Endodermal cell (in vitro differentiated cells): Measurements from ENCODE around the gene B4GALT6. TPM values are rescaled to one million over a fixed set of nuclear protein-coding genes. Genes with fewer than 3 reads are reported as not detected.

ENCODE experiments used
- DNase-seq: peaks from one replicate; pipeline ENCODE4 v3.0.0-alpha.2; 2017
- H3K27ac ChIP-seq: 2 replicates; pipeline ENCODE4 v1.5.1; 2013; ENCODE audit warnings: mild to moderate bottlenecking, low read depth, low read length, moderate library complexity
- H3K27me3 ChIP-seq: 2 replicates; pipeline ENCODE4 v1.6.1; 2013; ENCODE audit warnings: mild to moderate bottlenecking, low read length, moderate library complexity; ENCODE audit not compliant: insufficient read depth, control insufficient read depth, poor library complexity, severe bottlenecking
- H3K36me3 ChIP-seq: 2 replicates; pipeline ENCODE4 v1.7.0; 2013; ENCODE audit warnings: mild to moderate bottlenecking, low read length, moderate library complexity; ENCODE audit not compliant: control insufficient read depth, insufficient read depth
- H3K4me1 ChIP-seq: one replicate; pipeline ENCODE4 v1.7.0; 2013; ENCODE audit warnings: low read length; ENCODE audit not compliant: control insufficient read depth, insufficient read depth
- H3K4me3 ChIP-seq: 2 replicates; pipeline ENCODE4 v1.5.1; 2013; ENCODE audit warnings: mild to moderate bottlenecking, low read length, moderate library complexity
- H3K9ac ChIP-seq: 2 replicates; pipeline ENCODE4 v1.6.1; 2013; ENCODE audit warnings: mild to moderate bottlenecking, low read length, moderate library complexity; ENCODE audit not compliant: poor library complexity, severe bottlenecking; ENCODE audit errors: extremely low read depth
- H3K9me3 ChIP-seq: 2 replicates; pipeline ENCODE4 v1.6.1; 2013; ENCODE audit warnings: mild to moderate bottlenecking, low read length, moderate library complexity; ENCODE audit not compliant: control insufficient read depth
- H3K27ac Mint-ChIP-seq: 2 replicates; pipeline ENCODE4 v1.8.0; 2020; ENCODE audit warnings: mixed read lengths
- H3K27me3 Mint-ChIP-seq: 2 replicates; pipeline ENCODE4 v1.8.0; 2021; ENCODE audit warnings: mild to moderate bottlenecking, mixed read lengths; ENCODE audit not compliant: insufficient read depth
- H3K36me3 Mint-ChIP-seq: 2 replicates; pipeline ENCODE4 v1.8.0; 2020; ENCODE audit warnings: low read depth, mixed read lengths
- H3K4me1 Mint-ChIP-seq: 2 replicates; pipeline ENCODE4 v1.8.0; 2020; ENCODE audit warnings: mixed read lengths
- H3K4me3 Mint-ChIP-seq: 2 replicates; pipeline ENCODE4 v1.8.0; 2020; ENCODE audit warnings: mild to moderate bottlenecking, moderate library complexity, mixed read lengths
- H3K9me3 Mint-ChIP-seq: 2 replicates; pipeline ENCODE4 v1.8.0; 2020; ENCODE audit warnings: mild to moderate bottlenecking, mixed read lengths
- WGBS, 2 experiments: methylation state at CpG; one replicate each; pipeline versions ENCODE4 v1.1.5 to v1.1.7; 2013; ENCODE audit warnings: missing lambda C conversion rate in 2 of 2, mixed read lengths in 1 of 2; ENCODE audit not compliant: insufficient coverage in 1 of 2, insufficient read length in 1 of 2; 5-methylcytosine and 5-hydroxymethylcytosine counted together
- total RNA-seq, 2 donors: library from RNA; stranded (reverse); fragmentation: NEBNext Ultra II Directional in 1 of 2; extraction: Animal tissue kit (Norgen Biotek cat#: 25700) in 1 of 2; gene quantifications; 2 replicates in 1 of 2; 3 replicates in 1 of 2; pipeline ENCODE4 v1.2.1, GENCODE V29; 2021
- TF ChIP-seq, protein P1 (sequence below): fragments of 200-600 bp; sonication (generic); conservative IDR thresholded peaks from 2 replicates; pipeline ENCODE4 v1.5.0; 2021; ENCODE audit warnings: antibody characterized with exemption, mild to moderate bottlenecking

B4GALT6 gene
- total RNA-seq, 2 donors from 2014 or later: 47.7 to 48.4 TPM

DNA sequence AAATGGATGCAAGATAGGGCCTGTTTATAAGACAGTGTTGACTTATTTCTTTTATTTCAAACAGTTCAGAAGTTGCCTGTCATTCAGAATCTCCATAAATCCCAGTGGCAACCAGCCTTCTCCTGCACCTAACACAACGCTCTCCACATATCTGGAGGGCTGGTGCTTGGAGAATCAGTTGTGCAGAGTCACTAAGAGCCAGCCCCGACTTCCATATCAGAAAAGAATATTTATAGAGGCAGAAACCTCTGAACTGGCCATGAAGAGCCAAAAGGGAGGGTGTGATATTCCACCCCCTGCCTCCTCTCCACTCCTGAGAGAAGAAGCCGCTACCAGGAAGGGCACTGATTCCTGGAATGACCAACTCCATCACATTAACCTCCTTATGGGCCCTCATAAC, 34.0 kb upstream of the B4GALT6 start:
- Mint-ChIP-seq H3K27me3 (no peaks in the 10 kb centered on the region), H3K9me3 (peaks cover 19% of the 10 kb centered on the region), H3K36me3 (peaks cover 11% of the 10 kb centered on the region), H3K27ac (no peak overlapping the region), H3K4me1 (peaks cover 3% of the 10 kb centered on the region), H3K4me3 (no peak overlapping the region)
- no peaks in the 10 kb centered on the region for H3K4me1 ChIP-seq
- TF ChIP-seq, protein P1, sequence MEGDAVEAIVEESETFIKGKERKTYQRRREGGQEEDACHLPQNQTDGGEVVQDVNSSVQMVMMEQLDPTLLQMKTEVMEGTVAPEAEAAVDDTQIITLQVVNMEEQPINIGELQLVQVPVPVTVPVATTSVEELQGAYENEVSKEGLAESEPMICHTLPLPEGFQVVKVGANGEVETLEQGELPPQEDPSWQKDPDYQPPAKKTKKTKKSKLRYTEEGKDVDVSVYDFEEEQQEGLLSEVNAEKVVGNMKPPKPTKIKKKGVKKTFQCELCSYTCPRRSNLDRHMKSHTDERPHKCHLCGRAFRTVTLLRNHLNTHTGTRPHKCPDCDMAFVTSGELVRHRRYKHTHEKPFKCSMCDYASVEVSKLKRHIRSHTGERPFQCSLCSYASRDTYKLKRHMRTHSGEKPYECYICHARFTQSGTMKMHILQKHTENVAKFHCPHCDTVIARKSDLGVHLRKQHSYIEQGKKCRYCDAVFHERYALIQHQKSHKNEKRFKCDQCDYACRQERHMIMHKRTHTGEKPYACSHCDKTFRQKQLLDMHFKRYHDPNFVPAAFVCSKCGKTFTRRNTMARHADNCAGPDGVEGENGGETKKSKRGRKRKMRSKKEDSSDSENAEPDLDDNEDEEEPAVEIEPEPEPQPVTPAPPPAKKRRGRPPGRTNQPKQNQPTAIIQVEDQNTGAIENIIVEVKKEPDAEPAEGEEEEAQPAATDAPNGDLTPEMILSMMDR: no peak
- no peaks in the 10 kb centered on the region for H3K36me3 ChIP-seq
- no peaks in the 10 kb centered on the region for H3K27me3 ChIP-seq
- no peak overlapping the region for H3K4me3 ChIP-seq
- no peak overlapping the region for H3K27ac ChIP-seq
- 100% methylated on average over 3 of the region's 3 CpGs; no CpG with 5 or more reads in 1 of the 2 experiments for WGBS, 2 experiments
- H3K9me3 ChIP-seq: peaks cover 21% of the 10 kb centered on the region
- no peak overlapping the region for H3K9ac ChIP-seq
- no peak for DNase-seq

DNA sequence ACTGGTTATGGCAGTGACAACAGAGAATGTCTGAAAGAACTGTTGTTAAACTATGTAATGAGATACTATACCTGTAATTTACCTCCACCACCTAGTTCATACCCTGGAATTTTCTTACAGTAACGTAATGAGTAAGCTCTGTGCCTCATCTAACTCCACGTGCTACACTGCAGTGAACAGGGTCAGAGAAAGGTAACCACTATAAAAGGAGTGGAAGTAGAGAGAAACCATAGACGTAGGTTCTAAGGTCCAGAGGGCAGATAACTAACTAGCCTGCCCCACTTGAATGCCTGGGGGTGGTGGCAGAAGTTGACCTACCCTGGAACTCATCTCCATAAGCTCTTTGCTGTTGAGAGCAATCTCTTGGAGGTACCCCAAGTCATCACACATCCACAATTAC, 32.0 kb upstream of the B4GALT6 start:
- no peaks in the 10 kb centered on the region for H3K27me3 ChIP-seq
- H3K36me3 ChIP-seq: no peaks in the 10 kb centered on the region
- H3K9me3 Mint-ChIP-seq: peaks cover 19% of the 10 kb centered on the region
- H3K36me3 Mint-ChIP-seq: peaks cover 11% of the 10 kb centered on the region
- H3K9ac ChIP-seq: no peak overlapping the region
- no peak for DNase-seq
- H3K27ac Mint-ChIP-seq: no peak overlapping the region
- H3K4me1 ChIP-seq: no peaks in the 10 kb centered on the region
- no peaks in the 10 kb centered on the region for H3K27me3 Mint-ChIP-seq
- H3K4me1 Mint-ChIP-seq: no peaks in the 10 kb centered on the region
- TF ChIP-seq, protein P1: no peak
- H3K27ac ChIP-seq: no peak overlapping the region
- WGBS, 2 experiments: 86 to 88% methylated on average over 1 to 3 of the region's 3 CpGs
- no peak overlapping the region for H3K4me3 Mint-ChIP-seq
- peaks cover 21% of the 10 kb centered on the region for H3K9me3 ChIP-seq
- no peak overlapping the region for H3K4me3 ChIP-seq

DNA sequence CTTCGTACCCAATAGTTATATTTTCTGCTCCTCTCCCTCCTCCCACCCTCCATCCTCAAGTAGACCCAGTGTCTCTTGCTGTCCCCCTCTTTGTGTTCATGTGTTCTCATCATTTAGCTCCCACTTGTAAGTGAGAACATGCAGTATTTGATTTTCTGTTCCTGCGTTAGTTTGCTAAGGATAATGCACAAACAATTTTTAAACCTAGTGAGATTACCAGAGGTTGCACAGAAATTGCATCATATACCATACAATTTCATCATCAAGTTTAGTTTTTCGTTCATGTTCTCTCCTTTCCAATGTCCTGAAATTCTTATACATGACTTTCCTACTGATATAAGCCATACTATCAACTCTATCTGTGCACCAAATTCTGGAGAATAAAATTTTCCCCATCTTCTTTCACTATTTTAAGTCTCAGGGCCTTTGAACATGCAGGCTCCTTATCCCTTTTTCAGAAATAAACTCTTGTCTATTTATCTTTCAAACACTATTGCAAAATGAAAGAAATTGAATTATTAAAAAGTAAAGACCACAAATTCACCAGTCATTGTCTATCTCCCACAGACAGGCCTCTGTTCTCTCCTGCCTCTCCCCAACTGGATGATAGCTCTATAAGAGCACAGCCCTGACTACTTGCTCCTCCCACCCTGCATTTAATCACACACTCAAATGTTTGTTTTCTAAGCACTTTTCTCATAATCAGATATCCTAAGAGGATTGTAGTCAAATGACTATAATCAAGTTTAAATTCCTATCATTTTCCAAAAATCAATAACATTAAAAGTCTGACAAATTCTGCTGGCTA, 27.2 kb upstream of the B4GALT6 start:
- no peak overlapping the region for H3K4me3 Mint-ChIP-seq
- H3K27ac Mint-ChIP-seq: no peak overlapping the region
- H3K9me3 Mint-ChIP-seq: no peaks in the 10 kb centered on the region
- Histone ChIP-seq H3K27me3 (no peaks in the 10 kb centered on the region), H3K4me1 (no peaks in the 10 kb centered on the region), H3K4me3 (no peak overlapping the region), H3K36me3 (no peaks in the 10 kb centered on the region), H3K9ac (no peak overlapping the region), H3K9me3 (no peaks in the 10 kb centered on the region), H3K27ac (no peak overlapping the region)
- no peak for DNase-seq
- TF ChIP-seq, protein P1: no peak
- peaks cover 4% of the 10 kb centered on the region for H3K4me1 Mint-ChIP-seq
- H3K27me3 Mint-ChIP-seq: no peaks in the 10 kb centered on the region
- H3K36me3 Mint-ChIP-seq: no peaks in the 10 kb centered on the region
- WGBS, 2 experiments: 89 to 97% methylated on average over 2 to 3 of the region's 3 CpGs
